ENCODE measurements around the gene PBXIP1. TPM values are rescaled to one million over a fixed set of nuclear protein-coding genes. Genes with fewer than 3 reads are reported as not detected.
"Not testable (repeated sequence)": the region's sequence is repeated elsewhere in the genome, so short reads cannot be mapped to it uniquely, and the experiment has no call there.

Gene PBXIP1
- polyA plus RNA-seq, 1 donor from 2014 or later = 123 TPM

GRCh38 chr1:154988058-154988954 lies 32.4 kb upstream of the PBXIP1 start:
- Mint-ChIP-seq H3K9me3 (no peaks in the 10 kb centered on the region), H3K27ac (no peak overlapping the region), H3K4me1 (peaks cover 0 to 14% (median 12%) of the 10 kb centered on the region in 3 donors), H3K36me3 (peaks cover 4% of the 10 kb centered on the region), H3K4me3 (peak overlapping the region in 1 of 4 donors; percentile 29), H3K27me3 (no peaks in the 10 kb centered on the region)

- Mint-ChIP-seq H3K4me3 (no peak overlapping the region), H3K36me3 (peaks cover 3% of the 10 kb centered on the region), H3K4me1 (peaks cover 0 to 14% (median 10%) of the 10 kb centered on the region in 3 donors), H3K27me3 (no peaks in the 10 kb centered on the region), H3K9me3 (no peaks in the 10 kb centered on the region), H3K27ac (no peak overlapping the region)
Measured at GRCh38 chr1:154987326-154987725, 31.4 kb upstream of the PBXIP1 start.

DNA sequence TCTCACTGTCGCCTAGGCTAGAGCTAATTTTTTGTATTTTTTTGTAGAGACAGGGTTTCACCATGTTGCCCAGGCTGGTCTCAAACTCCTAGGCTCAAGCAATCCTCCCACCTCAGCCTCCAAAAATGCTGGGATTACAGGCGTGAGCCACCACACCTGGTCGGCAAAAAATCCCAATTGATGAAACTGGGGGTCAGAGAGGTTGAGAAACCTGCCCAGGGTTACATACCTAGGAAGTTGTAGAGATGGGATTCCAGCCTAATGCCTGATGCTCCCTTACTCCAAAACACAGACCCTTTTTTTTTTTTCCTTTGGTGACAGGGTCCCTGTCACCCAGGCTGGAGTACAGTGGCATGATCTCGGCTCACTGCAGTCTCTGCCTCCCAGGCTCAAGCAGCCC lies 30.8 kb upstream of the PBXIP1 start:
- H3K9me3 Mint-ChIP-seq, H3K27ac Mint-ChIP-seq, H3K27me3 Mint-ChIP-seq, H3K36me3 Mint-ChIP-seq, H3K4me3 Mint-ChIP-seq: not testable (repeated sequence)
- H3K4me1 Mint-ChIP-seq = peaks cover 0 to 14% (median 10%) of the 10 kb centered on the region in 3 donors

DNA sequence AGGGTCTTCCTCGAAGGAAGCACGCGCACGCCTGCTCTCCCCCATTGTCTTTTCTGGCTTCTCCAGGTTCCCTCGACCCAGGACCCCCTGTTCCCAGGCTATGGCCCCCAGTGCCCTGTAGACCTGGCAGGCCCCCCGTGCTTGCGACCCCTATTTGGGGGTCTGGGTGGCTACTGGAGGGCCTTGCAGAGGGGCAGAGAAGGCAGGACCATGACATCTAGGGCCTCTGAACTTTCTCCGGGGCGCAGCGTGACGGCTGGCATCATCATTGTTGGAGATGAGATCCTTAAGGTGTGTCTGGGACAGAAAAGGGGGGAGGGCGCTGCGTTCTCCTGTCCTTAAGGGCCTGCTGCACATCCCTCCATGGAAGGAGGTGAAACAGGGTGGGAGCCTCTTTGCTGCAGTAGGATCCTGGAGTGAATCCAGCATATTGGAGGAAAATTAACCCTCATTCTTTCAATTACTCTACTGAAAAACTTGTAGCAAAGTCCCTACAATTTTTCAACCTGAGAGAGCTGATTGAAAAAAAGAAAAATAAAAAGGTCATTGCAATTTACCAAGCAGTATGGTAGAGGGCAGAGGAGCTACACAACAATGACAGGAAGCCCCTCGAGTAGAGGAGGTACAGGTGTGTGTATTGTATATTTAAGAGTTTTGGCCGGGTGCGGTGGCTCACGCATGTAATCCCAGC lies 28.0 kb upstream of the PBXIP1 start:
- H3K9me3 Mint-ChIP-seq = no peaks in the 10 kb centered on the region
- H3K4me1 Mint-ChIP-seq = peaks cover 0 to 11% (median 9%) of the 10 kb centered on the region in 3 donors
- no peaks in the 10 kb centered on the region for H3K27me3 Mint-ChIP-seq
- no peak overlapping the region for H3K4me3 Mint-ChIP-seq
- peak overlapping the region in 1 of 3 donors; percentile 76 for H3K27ac Mint-ChIP-seq
- peaks cover 5% of the 10 kb centered on the region for H3K36me3 Mint-ChIP-seq

GRCh38 chr1:154982897-154983648 lies 27.2 kb upstream of the PBXIP1 start, which contains the start of gene FLAD1:
FLAD1 (plus strand) TSS chr1:154983344; CDS start chr1:154983695, 351 bp downstream.
- no peaks in the 10 kb centered on the region for H3K9me3 Mint-ChIP-seq
- H3K4me1 Mint-ChIP-seq = peaks cover 0 to 9% (median 8%) of the 10 kb centered on the region in 3 donors
- H3K4me3 Mint-ChIP-seq = no peak within 1 kb of the TSS
- H3K36me3 Mint-ChIP-seq = peaks cover 2% of the 10 kb centered on the region
- H3K27me3 Mint-ChIP-seq = no peaks in the 10 kb centered on the region
- peak within 1 kb of the TSS in 1 of 3 donors; percentile 76 for H3K27ac Mint-ChIP-seq

- Mint-ChIP-seq H3K4me3 (no peak overlapping the region), H3K9me3 (no peaks in the 10 kb centered on the region), H3K27ac (no peak overlapping the region)
Measured at GRCh38 chr1:154982341-154982740, 26.4 kb upstream of the PBXIP1 start.

GRCh38 chr1:154978360-154978759 lies 22.5 kb upstream of the PBXIP1 start:
- Mint-ChIP-seq H3K4me3 (no peak overlapping the region), H3K27me3 (no peaks in the 10 kb centered on the region), H3K36me3 (peaks cover 2% of the 10 kb centered on the region), H3K4me1 (peaks cover 0 to 8% (median 7%) of the 10 kb centered on the region in 3 donors), H3K9me3 (no peaks in the 10 kb centered on the region), H3K27ac (no peak overlapping the region)

More at GRCh38 chr1:154982341-154982740, 26.4 kb upstream of the PBXIP1 start:
- Mint-ChIP-seq H3K27me3 (no peaks in the 10 kb centered on the region), H3K4me1 (peaks cover 0 to 14% (median 10%) of the 10 kb centered on the region in 3 donors), H3K36me3 (peaks cover 2% of the 10 kb centered on the region)

DNA sequence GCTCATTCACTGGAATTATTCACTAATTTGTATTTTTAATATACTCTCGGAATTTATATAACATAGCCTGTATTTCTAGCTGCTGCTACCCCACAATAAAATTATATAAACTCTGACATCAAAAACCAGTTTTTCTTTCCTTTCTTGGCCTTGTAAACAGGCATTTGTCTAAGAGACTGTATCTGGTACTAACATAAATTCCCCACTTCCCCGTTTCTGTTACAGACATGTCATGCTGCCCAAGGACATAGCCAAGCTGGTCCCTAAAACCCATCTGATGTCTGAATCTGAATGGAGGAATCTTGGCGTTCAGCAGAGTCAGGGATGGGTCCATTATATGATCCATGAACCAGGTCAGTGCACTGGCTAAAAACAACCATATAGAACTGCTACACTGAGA lies 21.9 kb upstream of the PBXIP1 start:
- H3K36me3 Mint-ChIP-seq, H3K9me3 Mint-ChIP-seq, H3K27me3 Mint-ChIP-seq: not testable (repeated sequence)
- Mint-ChIP-seq H3K4me3 (peak overlapping the region in 2 of 4 donors; percentile 6), H3K4me1 (peaks cover 0 to 11% (median 7%) of the 10 kb centered on the region in 3 donors), H3K27ac (peak overlapping the region in 2 of 3 donors; percentile 22 to 80)

- Mint-ChIP-seq H3K27ac (no peak overlapping the region), H3K36me3 (no peaks in the 10 kb centered on the region), H3K9me3 (no peaks in the 10 kb centered on the region), H3K27me3 (no peaks in the 10 kb centered on the region), H3K4me3 (no peak overlapping the region), H3K4me1 (peaks cover 0 to 23% (median 18%) of the 10 kb centered on the region in 3 donors)
Measured at GRCh38 chr1:154975409-154976059, 19.6 kb upstream of the PBXIP1 start.

DNA sequence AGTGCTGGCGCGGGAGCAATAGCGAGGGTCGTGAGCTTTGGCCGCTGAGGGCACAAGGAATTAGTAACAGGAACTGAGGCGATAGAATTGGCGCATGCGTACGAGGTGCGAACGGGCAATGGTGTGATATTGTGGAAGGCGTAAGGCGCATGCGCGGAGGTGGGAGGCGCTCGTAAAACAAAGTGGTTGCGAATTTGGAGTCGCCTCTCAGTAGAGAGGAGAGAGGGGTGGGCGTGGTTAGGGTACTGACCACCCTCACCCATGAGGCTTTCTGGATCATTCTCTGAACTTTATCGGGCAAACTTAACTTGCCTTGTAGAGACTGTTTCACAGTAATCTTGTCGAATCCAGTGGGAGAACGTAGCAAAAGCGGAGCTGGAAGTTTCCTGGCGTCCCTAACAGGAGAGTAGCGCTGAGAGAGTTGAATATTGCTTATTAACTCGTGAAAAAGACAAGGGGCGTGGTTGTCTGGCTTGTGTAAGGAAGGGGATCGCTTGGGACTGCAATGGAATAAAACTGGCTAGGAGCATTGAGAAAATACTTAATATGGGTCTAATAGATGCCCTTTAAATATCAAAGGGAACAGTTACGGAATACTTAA lies 19.0 kb upstream of the PBXIP1 start:
- Mint-ChIP-seq H3K4me3 (no peak overlapping the region), H3K27ac (no peak overlapping the region), H3K36me3 (no peaks in the 10 kb centered on the region), H3K9me3 (no peaks in the 10 kb centered on the region), H3K27me3 (no peaks in the 10 kb centered on the region), H3K4me1 (peaks cover 0 to 23% (median 18%) of the 10 kb centered on the region in 3 donors)

DNA sequence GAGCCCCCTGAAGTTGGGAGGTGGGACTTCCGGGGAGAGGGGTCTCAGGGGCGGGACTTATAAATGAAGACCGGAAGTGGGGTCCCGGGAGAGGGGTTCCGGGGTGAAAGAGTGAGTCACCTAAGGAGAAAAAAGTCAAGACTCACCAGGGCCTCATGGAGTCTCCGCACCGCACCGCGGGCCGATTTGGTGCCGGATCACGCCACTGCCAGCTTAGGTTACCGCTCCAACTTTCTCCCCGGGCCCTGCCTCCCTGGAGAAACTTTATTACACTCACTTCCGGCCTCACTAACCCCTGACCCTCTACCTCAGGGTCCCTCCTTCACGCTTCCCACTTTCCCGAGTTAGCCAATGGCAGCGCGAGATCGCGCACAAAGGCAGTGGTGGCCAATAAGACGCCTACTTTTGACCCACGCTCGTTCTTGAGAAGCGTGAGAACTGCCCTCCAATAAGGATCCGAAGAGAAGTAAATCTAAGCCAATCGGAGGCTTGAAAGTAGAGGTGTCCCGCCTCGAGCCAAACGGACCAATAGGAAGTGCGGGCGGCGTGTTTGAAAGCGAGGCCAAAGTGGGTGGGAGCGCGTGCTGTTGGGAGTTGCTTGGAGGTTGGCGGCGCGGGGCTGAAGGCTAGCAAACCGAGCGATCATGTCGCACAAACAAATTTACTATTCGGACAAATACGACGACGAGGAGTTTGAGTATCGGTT lies 18.4 kb upstream of the PBXIP1 start, which contains the start of gene CKS1B:
Gene CKS1B, plus strand, starts transcription at position 580 of the 706 bp plus-strand sequence. Its CDS starts 65 bp downstream, at position 645.
- Mint-ChIP-seq H3K4me3 (no peak within 1 kb of the TSS), H3K27ac (no peak within 1 kb of the TSS), H3K4me1 (peaks cover 0 to 23% (median 18%) of the 10 kb centered on the region in 3 donors), H3K27me3 (no peaks in the 10 kb centered on the region), H3K9me3 (no peaks in the 10 kb centered on the region), H3K36me3 (no peaks in the 10 kb centered on the region)

DNA sequence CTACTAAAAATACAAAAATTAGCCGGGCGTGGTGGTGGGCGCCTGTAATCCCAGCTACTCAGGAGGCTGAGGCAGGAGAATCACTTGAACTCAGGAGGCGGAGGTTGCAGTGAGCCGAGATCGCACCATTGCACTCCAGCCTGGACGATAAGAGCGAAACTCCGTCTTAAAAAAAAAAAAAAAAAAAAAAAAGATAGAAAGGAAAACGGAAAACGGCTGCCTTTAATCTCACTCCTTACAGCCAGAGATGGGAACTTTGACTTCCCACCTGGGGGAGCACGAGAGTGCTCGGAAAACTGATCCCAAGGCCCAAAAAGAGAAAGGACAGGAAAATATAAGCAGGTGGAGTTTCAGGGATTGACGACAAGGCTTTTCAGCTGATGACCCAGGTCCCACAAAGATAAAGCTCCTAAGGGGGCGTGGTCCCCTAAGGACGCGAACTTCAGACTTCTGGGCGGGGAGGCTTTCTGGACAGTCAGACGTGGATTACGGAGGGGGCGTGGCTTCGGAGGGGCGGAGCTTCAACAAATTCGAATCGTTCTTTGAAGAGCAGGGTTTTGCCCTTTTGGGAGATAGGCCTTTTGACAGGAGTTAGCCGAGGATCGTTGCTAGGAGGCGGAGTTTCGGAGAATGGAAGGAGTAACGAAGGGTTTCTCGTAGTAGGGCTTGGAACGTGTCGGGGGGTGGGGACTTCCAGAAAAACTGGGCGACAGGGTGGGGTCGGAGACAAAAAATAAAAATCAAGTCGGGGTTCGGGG lies 17.6 kb upstream of the PBXIP1 start:
- Mint-ChIP-seq H3K27me3 (no peaks in the 10 kb centered on the region), H3K27ac (no peak overlapping the region), H3K36me3 (no peaks in the 10 kb centered on the region), H3K4me1 (peaks cover 0 to 23% (median 21%) of the 10 kb centered on the region in 3 donors), H3K4me3 (peak overlapping the region in 1 of 4 donors; percentile 19), H3K9me3 (no peaks in the 10 kb centered on the region)
